Parathyroid adenoma (tissue), 2 donors: ENCODE data around the gene FGG.

ENCODE experiments used
- H2AFZ ChIP-seq: fragments of 300-600 bp; sonication (generic); one replicate; pipeline ENCODE4 v1.7.0; 2017; ENCODE audit warnings: antibody characterized with exemption, mild to moderate bottlenecking
- H3K27ac ChIP-seq: fragments of 300-600 bp; sonication (generic); one replicate; pipeline ENCODE4 v1.7.0; 2017
- H3K27me3 ChIP-seq: fragments of 300-600 bp; sonication (generic); one replicate; pipeline ENCODE4 v1.7.0; 2017; ENCODE audit warnings: low read length; ENCODE audit not compliant: control insufficient read depth, insufficient read depth
- H3K36me3 ChIP-seq: fragments of 300-600 bp; sonication (generic); one replicate; pipeline ENCODE4 v1.7.0; 2017; ENCODE audit warnings: low read length; ENCODE audit not compliant: control insufficient read depth, insufficient read depth
- H3K4me1 ChIP-seq: fragments of 300-600 bp; sonication (generic); one replicate; pipeline ENCODE4 v1.7.0; 2017; ENCODE audit warnings: control low read depth
- H3K4me2 ChIP-seq: fragments of 300-600 bp; sonication (generic); one replicate; pipeline ENCODE4 v1.7.0; 2017; ENCODE audit warnings: low read length
- H3K4me3 ChIP-seq: fragments of 300-600 bp; sonication (generic); one replicate; pipeline ENCODE4 v1.7.0; 2017; ENCODE audit warnings: low read depth, low read length
- H3K79me2 ChIP-seq: fragments of 300-600 bp; sonication (generic); one replicate; pipeline ENCODE4 v1.7.0; 2017; ENCODE audit warnings: control low read depth
- H3K9ac ChIP-seq: fragments of 300-600 bp; sonication (generic); one replicate; pipeline ENCODE4 v1.7.0; 2017; ENCODE audit warnings: mild to moderate bottlenecking
- H3K9me3 ChIP-seq: fragments of 300-600 bp; sonication (generic); one replicate; pipeline ENCODE4 v1.7.0; 2017; ENCODE audit warnings: low read length; ENCODE audit not compliant: control insufficient read depth
- CTCF ChIP-seq: fragments of 300-600 bp; sonication (generic); IDR thresholded peaks from one replicate; pipeline ENCODE4 v1.7.0; 2017; ENCODE audit warnings: antibody characterized with exemption, mild to moderate bottlenecking
- donor health status: primary hyperparathyroidism.

FGG gene

GRCh38 chr4:154559494-154560418 is 52.7 kb downstream of the FGG start:
- no peak for TF ChIP-seq CTCF
- H3K9me3 ChIP-seq = no peaks in the 10 kb centered on the region
- no peaks in the 10 kb centered on the region for H3K27me3 ChIP-seq
- H3K79me2 ChIP-seq = no peaks in the 10 kb centered on the region
- no peak overlapping the region for H3K9ac ChIP-seq
- H3K36me3 ChIP-seq = no peaks in the 10 kb centered on the region
- no peak overlapping the region for H3K27ac ChIP-seq
- no peaks in the 10 kb centered on the region for H3K4me1 ChIP-seq
- H2AFZ ChIP-seq = no peak overlapping the region
- no peak overlapping the region for H3K4me3 ChIP-seq
- no peak overlapping the region for H3K4me2 ChIP-seq

- H3K4me3 ChIP-seq = no peak overlapping the region
- H3K79me2 ChIP-seq = no peaks in the 10 kb centered on the region
- no peak for TF ChIP-seq CTCF
- H3K27ac ChIP-seq = no peak overlapping the region
- H3K9me3 ChIP-seq = no peaks in the 10 kb centered on the region
- no peaks in the 10 kb centered on the region for H3K27me3 ChIP-seq
- H3K36me3 ChIP-seq = no peaks in the 10 kb centered on the region
- H2AFZ ChIP-seq = no peak overlapping the region
- no peak overlapping the region for H3K4me2 ChIP-seq
- H3K4me1 ChIP-seq = no peaks in the 10 kb centered on the region
- no peak overlapping the region for H3K9ac ChIP-seq
These were observed 53.3 kb downstream of the FGG start for GRCh38 chr4:154559141-154559493.
